Measurements from ENCODE around the gene MMP28.
"Not testable (repeated sequence)": the region's sequence is repeated elsewhere in the genome, so short reads cannot be mapped to it uniquely, and the experiment has no call there.

The MMP28 gene

GRCh38 chr17:35765086-35765710 is 30.2 kb downstream of the MMP28 start:
- no peak for DNase-seq

- peak; percentile 41 for DNase-seq
Measured at GRCh38 chr17:35764123-35764991, 31.1 kb downstream of the MMP28 start.

DNA sequence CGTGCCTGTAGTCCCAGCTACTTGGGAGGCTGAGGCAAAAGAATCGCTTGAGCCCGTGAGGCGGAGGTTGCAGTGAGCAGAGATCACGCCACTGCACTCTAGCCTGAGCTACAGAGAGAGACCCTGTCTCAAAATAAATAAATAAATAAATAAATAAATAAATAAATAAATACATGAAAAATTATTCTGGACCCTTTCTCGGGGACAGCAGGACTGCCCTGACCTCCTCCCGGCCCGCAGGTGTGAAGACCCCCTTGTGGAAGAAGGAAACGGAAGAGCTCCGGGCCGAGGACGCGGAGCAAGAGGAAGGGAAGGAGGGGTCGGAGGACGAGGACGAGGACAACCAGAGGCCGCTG is 31.7 kb downstream of the MMP28 start:
- no peak for DNase-seq

DNA sequence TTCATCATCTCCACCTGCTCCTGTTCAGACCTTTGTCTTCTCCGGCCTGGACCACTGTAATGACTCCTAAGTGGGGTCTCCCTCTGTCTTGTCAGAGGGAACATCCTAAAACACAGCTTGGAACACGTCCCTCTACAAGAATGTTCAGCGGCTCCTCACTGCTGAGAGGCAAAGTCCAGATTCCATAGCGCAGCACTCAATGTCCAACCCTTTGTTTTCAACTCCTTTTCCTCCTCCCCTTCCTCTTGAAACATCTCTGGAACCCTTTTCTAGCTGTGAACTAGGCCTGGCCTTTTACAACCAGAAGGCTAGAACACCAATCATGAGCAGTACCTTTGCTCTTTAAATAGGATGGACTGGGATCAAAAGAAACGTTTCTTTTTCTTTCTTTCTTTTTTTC is 33.8 kb downstream of the MMP28 start:
- DNase-seq: no peak

DNA sequence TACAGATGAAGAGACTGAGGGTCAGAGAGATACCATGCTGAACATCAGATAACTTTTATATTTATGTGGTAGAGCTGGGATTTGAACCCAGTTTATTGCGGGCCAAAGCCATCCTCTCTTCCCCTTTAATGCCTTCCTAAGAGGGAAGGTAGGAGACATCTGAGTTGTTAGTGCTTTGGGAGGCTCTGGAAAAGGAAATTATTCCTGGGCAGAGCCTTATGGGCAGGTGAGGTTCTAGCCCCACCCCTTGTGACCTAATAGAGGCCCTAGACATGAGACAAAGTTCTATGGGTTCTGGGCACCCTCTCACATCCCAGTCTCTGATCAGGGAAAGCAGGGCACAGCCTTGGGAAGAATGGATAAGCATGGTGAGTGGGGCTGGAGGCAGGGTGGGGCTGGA is 34.9 kb downstream of the MMP28 start, which contains the start of gene C17orf50:
Gene C17orf50 (plus strand): TSS at position 301 of the 400 bp plus-strand sequence. CDS start 55 bp downstream, at position 356.
- DNase-seq: no peak

- no peak for DNase-seq
Measured at GRCh38 chr17:35757243-35757642, 38.2 kb downstream of the MMP28 start.

GRCh38 chr17:35752945-35753764 is 42.3 kb downstream of the MMP28 start, which contains the start of gene GAS2L2:
Gene GAS2L2, minus strand, starts transcription at chr17:35753239. Its CDS starts 389 bp downstream, at chr17:35752850.
- DNase-seq: no peak

DNA sequence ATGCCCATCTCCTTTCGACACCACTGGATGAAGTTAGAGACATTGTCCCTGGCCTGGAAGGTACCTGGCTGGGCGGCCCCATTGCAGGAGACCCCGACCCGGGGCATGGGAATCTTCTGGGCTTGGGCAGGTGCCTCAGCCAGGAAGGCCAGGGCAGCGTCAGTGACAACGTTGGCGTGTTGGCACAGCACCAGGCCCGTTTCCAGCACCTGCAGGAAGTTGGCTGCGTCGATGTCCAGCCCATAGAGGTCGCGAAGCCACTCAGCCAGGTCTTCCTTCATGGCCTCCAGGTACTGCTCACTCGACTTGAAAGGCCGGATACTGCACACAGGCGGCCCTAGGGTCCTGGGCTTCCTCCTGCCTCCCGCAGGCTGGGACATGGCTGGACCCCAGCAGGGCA is 43.0 kb downstream of the MMP28 start:
- peak; percentile 10 for DNase-seq

DNA sequence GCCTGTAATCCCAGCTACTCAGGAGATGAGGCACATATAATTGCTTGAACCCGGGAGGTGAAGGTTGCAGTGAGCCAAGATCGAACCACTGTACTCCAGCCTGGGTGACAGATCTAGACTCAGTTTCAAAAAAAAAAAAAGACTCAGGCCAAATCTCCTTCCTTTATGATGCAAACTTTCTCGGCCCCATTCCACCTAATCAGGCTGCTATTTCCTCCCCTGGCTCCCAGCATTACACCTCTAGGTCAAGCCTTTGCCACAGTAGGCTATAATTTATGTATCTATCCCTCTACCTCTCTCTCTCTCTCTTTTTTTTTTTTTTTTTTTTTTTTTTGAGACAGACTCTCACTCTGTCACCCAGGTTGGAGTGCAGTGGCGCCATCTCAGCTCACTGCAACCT is 43.9 kb downstream of the MMP28 start:
- DNase-seq: not testable (repeated sequence)

DNA sequence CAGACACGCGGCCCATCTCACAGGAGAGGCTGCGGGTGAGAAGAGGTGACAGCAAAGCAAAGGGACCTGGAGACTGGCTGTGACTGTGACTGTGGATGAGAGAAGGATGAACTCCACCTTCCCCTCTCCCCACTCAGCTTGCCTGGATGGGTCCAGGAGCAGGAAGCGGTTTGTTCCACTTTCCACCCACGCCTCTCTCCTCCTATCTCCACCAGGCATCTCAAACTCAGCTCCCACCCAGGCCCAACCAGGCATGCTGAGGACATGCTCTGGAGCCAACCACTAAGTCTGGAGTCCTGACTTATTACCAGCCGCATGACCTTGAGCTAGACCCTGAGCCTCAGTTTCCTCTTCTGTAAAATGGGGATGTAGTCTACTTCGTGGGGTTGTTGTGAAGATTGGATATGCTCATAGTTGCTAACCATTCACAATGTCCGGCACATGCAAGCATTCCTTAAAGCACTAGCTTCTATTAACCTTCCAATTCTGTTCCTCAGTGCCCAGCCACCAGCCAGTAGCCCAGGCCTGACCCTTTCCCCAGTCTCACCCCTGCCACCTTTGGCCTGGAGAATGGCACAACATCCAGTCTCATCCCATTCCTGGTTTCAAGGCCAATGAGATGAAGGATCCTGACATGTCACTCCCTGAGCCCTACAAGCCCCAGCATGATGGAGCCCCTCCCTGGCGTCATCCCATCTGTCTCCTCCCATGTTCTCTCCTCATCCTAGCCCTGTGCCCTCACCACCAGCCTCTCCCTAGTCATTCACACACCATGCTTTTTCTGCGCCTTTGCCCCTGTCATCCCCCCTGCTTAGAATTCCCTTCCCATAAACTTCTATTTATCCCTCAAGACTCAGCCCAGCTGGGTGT is 44.7 kb downstream of the MMP28 start:
- no peak for DNase-seq

GRCh38 chr17:35749560-35750412 is 45.7 kb downstream of the MMP28 start:
- DNase-seq: no peak

- no peak for DNase-seq
Measured at GRCh38 chr17:35748979-35749378, 46.5 kb downstream of the MMP28 start.

GRCh38 chr17:35748341-35748841 is 47.0 kb downstream of the MMP28 start:
- DNase-seq: no peak

DNA sequence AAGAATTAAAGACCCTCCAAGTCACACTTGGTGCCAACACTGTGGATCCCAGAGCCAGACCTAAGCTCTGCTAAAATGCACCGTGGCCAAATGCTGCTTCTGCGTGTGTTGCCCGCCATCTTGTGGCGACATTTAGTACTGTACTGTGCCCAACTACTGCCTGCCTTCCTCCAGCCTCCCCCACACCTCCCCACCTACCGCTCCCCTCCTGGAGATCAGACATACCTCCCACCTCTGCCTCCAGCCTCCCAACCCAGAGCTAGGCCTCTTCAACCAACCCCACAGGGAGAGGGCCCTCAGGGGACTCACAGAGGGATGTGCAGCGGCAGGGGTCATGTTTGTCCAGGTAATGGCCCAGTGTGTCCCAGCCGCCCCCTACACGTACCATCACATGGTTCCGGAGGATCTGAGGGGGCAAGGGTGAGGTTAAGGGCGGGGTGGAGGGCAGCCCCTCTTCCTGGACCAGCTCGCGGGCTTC is 47.9 kb downstream of the MMP28 start:
- DNase-seq: peak; percentile 48

- DNase-seq: no peak
Measured at GRCh38 chr17:35745749-35746320, 49.6 kb downstream of the MMP28 start.

DNA sequence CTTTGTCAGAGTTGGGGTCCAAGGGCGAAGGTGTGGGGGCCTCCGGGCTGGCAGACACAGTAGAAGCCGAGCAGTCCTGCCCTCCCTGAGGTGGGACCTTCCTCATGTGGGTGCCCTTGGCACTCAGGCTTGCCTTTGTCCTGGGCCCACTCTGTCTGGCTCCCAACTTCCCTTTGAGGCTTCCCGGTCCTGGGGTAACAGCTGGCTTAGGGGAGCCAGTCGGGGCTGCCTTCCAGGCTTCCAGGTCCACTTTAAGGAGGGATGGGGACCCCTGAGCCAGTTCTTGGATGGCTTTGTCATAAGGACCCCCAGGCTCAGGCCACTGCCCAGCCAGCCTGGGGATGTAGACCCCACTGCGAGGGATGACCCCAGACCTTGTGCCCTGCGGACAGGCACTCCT is 50.2 kb downstream of the MMP28 start:
- DNase-seq: no peak

- DNase-seq: no peak
Measured at GRCh38 chr17:35744830-35745229, 50.6 kb downstream of the MMP28 start.

DNA sequence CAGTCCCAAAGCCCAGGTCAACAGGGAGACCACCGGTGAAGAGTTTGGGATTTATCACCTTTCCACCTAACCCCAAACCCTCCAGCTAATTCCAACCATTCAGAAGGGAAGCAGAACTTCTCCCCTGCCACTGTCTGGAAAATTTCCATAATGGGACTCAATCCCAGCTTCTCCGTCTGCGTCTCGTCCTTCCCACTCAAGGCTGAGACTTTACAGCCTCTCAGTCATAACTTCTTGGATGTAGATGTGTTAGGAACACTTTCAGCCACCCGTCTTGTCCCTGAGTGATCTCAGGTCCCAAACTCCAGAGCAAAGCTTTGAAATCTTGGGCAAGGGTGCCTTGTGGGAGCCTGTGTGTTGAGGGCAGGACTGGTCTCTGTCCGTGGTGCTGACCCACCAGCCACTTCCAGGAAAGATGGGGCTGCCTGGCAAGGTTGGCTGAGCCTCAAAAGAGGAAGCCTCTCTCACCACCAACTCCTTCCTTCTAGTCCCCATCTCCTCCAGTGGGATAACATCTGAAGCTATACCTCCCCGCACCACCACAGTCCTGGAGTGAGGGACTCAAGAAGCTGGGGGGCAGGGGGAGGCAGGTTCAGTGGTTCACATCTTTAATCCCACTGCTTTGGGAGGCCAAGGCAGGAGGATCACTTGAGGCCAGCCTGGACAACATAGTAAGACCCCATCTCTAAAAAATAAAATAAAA is 51.7 kb downstream of the MMP28 start:
- no peak for DNase-seq

DNA sequence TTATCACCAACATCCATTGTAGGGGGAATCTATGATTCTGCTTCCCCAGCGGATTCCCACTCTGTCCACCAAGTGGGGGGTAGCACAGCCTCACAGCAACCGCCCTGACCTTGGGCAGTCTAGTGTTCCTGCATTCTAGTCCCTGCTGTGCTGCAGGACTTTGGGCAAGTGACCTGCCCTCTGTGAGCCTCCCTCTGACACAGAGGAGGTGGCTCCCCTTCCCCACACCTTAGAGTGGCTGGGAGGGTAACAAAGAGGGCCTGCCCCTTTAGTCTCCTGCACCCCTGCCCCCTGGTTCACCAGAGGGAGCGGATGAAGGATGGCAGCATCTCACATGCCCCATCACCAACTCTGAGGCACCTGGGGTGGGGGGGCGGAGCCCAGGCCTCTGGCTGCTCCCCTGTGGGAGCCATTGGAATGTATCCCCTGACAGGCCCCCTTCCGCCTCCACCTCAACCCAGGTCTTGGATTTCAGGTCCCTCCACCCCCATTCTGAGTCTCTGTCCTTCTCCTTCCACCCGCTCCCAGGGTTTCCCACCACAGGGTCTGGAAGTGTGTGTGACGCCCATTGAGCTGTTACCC is 52.5 kb downstream of the MMP28 start:
- no peak for DNase-seq

DNA sequence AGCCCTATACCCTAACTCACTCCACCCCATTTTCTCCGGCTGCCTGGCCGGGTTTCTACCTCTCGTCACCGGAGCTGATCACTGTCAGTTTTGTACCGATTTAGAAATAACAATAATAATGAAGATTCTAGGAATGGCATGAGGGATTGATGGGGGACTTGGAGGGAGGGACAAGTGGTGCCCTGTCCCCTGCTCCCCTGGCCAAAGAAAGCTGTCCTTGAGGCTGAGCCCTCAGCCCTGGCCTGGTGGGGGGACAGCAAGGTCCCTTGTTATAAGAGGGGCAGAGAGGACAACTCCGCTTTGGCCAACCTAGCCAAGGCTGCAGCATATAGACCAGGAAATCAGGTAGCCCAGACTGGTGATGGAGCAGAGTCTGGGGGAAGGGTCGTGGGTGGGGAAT is 52.9 kb downstream of the MMP28 start:
- DNase-seq: no peak
